GM18907 (cell line): ENCODE measurements around the gene DYNLRB1.
A peak's percentile ranks its signal among the peaks of the same experiment; 100 is the strongest.

Experiments used
- ATAC-seq: cut with Tn5 transposase; IDR thresholded peaks from one replicate; pipeline ENCODE4 v1.9.1; 2021; ENCODE audit warnings: mild to moderate bottlenecking, moderate library complexity; ENCODE audit not compliant: unreplicated experiment

The DYNLRB1 gene

DNA sequence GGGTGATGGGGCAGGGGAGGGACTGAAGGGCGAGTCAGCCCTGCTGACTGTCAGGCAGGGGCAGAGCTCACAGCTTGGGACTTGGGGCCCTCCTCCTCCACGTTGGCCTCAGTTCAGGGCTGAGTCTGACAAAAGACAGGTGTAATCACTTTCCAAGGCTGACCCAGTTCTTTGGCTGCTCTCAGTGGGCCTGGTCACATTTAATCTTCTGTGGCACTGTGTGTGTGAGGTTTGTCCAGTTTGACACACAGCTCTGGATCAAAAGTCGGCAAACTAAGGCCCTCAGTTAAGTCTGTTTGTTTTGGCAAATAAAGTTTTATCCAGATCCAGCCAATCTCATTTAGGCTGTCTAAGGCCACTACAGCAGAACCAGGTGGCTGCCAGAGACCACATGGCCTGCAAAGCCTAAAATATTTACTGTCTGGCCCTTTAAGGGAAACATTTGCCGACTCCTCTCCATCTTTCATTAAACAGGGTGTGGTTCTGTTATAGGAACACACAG lies 37.2 kb downstream of the DYNLRB1 start:
- ATAC-seq, result no peak

DNA sequence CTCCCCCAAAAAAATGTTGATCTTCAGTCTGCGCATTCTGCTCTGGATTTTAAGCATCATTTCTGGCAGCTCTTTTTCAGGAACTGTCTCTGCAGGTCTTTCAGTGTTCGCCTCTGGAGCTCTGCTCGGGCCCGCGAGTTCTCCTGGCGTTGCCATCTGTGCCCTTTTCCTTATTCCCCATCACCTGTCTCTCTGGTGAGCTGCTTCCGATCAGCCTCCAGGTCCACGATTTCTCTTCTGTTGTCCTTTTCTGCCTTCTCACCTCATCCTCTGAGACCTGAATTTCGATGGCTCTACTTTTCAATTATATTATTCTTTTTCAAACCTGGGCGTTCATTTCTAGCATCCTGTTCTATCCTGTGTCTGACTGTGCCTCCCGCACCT lies 41.7 kb downstream of the DYNLRB1 start:
- no peak for ATAC-seq

DNA sequence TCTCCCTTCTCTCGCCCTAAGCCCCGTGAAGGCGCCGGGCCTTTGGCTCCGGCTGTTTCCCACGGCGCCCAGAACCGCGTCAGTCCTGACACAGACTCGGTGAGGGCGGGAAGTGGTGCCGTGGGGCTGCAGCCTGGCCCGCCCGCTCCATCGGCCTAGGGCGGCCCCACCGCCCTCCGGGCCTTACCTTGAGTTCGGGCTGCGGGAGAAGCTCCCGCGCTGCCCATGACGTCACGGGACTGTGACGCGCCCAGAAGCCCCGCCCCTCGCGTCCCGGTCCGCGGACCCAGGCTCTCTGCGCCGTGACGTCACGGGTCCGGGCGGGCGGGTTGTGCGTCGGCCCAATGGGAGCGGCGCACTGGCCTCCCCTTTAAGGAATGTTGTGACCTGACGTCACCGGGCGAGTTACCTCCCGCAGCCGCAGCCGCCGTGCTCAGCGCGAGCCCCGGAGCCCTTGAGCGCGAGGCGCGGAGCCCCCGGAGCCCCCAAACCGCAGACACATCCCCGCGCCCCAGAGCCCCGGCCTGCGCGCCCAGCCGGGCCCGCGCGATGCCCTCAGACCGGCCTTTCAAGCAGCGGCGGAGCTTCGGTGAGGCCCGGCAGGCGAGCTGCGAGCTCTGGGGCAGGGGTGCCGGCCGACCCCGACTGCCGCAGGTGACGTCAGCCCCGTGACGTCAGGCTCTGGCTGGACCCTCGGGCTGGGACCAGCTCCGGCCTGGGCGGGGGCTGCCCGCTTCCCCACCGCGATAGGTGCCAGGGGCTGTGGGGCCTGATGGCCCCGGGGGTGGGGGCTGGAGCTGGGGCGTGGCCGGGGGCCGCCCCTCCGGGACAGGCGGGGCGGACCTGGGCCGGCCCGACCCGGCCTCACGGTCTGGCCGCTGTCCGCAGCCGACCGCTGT lies 42.3 kb downstream of the DYNLRB1 start, which contains the start of gene MAP1LC3A:
Gene MAP1LC3A (plus strand): TSS at position 399 of the 899 bp plus-strand sequence. CDS start 151 bp downstream, at position 550.
- ATAC-seq, result peak; percentile 59

DNA sequence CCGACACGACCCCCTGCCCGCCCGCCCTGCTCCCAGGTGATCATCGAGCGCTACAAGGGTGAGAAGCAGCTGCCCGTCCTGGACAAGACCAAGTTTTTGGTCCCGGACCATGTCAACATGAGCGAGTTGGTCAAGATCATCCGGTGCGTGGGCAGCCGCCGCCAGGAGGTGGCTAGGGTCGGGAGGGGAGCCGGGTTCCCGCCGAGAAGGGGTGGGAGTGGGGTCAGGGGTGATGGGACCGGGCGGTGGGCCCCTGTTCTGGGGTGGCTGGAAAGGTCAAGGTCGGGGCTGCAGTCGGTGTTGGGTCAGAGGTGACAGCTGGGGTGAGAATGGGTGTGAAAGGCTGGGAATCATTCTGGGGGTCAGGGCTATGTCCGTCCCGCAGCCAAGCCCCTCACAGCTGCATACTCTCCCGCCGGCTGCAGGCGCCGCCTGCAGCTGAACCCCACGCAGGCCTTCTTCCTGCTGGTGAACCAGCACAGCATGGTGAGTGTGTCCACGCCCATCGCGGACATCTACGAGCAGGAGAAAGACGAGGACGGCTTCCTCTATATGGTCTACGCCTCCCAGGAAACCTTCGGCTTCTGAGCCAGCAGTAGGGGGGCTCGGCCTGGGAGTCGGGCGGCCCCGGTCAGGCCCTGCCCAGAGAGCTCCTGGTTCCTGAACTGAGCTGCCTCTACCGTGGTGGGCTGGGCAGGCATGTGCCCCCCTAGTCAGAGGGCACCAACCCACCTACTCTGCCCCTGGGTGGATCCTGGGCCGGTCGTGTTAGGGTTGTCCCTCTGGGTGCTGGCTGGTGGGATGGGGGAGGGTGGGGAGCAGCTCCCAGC lies 43.3 kb downstream of the DYNLRB1 start:
- no peak for ATAC-seq

GRCh38 chr20:34560141-34560523 lies 43.9 kb downstream of the DYNLRB1 start:
- ATAC-seq, result no peak

GRCh38 chr20:34560614-34561013 lies 44.4 kb downstream of the DYNLRB1 start:
- ATAC-seq, result no peak

DNA sequence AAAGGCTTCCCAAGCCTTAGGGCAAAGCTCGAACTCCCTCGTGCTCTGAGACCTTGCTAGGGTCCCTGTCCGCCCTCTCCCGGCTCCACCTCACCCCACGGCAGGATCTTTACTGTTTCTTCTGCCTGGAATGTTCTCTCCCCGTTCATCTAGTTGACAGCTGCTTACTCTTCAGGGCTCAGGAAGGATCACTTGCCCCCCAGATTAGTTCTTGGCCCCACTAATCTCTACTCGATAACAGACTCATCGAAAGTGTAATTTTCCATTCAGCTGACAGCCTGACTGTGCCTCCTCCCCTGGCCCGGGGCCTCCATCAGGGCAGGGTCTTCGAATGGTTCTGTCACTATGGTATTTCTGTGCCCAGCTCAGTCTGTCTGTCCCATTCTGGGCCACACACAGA lies 45.4 kb downstream of the DYNLRB1 start:
- ATAC-seq, result no peak

GRCh38 chr20:34562641-34563040 lies 46.4 kb downstream of the DYNLRB1 start:
- ATAC-seq, result no peak

DNA sequence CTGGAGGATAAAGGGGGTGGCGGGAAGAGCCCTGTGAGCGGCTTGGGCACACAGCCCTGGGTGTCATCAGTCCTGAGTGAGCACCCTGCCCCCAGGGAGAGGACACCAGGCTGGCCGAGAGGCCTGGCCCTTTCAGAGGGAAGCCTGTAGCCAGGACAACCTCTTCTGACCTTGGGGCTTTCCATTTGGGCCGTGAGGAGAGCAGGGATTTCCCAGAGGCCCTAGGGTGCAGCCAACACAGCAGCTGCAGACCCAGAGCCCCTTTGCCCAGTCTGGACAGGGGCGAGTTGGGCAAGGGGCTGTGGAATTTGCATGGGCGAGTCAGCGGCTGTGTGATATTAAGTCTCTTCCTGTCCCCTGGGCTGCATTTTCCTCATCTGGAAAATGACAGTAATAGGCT lies 48.6 kb downstream of the DYNLRB1 start:
- ATAC-seq, result no peak

- ATAC-seq, result no peak
These were observed 51.0 kb downstream of the DYNLRB1 start for GRCh38 chr20:34566978-34567891.

DNA sequence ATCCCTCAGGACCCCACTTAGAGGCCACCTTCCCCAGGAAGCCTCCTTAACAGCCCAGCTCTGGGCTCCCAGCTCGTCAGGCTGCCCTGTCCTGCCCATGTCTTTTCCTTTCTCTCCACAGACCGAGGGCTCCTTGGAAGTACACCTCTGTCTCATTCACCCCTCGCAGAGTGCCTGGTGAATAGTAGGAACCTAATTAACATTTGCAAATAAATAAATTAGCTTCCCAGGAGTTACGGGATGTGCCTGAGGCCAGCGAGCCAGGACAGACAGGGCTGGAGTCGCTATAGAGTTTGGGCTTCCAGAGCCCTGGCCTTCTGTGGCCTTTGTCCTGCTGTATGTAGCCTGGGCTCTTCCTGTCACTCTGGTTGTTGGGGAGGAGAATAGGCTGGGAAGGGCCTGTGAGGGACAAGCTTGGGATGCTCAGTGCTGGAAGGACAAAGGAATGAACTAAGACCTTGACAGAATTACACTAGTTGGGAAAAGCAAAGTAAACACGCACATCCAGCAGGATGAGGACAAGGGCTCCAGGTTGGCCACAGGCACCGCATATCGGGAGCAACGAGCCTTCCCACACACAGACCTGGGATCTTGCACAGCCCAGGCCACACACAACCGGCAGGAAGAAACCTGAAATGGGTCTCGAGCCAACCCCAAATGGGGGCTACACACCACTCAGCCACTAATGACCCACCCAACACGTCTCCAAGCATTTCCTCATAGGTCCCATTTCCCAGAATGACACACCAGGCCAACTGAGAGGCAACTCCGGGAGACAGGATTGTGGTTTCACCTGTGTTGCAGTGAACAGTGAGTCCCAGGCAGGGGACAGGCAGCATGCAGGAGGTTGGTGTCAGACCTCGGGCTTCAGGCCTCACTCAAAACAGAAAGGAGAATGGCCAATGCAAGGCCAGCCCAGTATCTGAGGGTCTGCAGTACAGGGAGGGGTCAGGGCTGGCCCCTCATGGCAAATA lies 52.0 kb downstream of the DYNLRB1 start:
- no peak for ATAC-seq

DNA sequence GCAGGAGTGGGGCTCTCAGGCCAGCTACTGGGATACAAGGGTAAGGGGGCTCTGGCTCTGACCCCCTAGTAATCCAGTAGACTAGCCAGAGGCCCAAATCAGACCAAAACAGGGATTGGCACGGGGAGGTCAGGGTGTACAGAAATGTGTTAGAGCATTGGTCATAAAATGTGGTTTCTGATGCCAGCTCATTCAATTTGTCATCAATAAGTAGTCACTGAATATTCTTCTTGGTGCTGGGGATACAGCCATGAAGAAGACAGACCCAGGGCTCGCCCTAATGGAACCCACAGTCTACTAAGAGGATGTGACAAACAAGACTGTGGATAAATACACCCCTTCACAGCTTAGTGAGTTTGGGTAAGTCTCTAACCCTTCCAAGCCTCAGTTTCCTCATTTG lies 53.4 kb downstream of the DYNLRB1 start:
- ATAC-seq, result no peak

GRCh38 chr20:34570859-34571306 lies 54.7 kb downstream of the DYNLRB1 start:
- no peak for ATAC-seq

- ATAC-seq, result no peak
These were observed 55.5 kb downstream of the DYNLRB1 start for GRCh38 chr20:34571753-34572152.

GRCh38 chr20:34573541-34574300 lies 57.5 kb downstream of the DYNLRB1 start:
- ATAC-seq, result no peak

GRCh38 chr20:34574426-34574825 lies 58.2 kb downstream of the DYNLRB1 start:
- no peak for ATAC-seq

DNA sequence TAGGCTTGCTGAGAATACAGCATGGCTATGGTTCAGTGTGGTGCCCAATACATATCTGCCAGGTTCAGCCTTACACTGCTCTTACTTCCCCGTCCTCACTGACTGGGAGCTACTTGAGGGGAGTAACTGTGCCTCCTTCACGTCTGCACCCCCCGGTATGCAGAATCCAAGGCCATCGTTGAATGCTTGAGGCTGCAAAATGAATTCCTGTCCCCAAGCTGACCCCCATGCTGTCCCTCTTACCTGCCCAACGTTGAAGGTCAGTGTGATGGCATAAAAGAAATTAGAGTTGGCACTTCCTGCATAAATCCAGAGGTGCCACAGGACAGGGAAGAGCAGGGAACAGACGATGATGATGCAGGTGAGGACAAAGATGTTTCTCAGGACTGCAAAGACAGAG lies 58.6 kb downstream of the DYNLRB1 start:
- no peak for ATAC-seq

DNA sequence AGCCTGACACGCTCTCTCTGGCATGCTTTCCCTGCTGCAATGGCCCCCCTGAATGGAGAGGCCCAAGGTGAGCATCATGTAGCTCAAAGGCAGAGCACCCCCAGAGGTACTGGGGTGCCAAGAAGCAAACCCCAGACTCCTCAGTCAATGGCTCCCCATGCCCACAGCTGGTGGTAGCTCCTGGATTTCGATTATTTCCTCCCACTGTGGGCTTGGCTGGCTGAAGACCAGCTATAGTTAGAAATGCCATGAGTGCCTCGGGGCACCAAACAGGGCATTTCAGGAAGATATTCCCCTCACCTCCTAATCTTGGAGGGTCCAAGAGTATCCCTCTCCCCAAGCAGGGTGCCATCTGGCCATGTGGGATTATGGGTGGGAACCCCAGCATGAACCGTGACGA lies 59.0 kb downstream of the DYNLRB1 start:
- no peak for ATAC-seq

- no peak for ATAC-seq
These were observed 59.5 kb downstream of the DYNLRB1 start for GRCh38 chr20:34575756-34576155.
